ENCODE measurements around the gene RPE65. TPM values are rescaled to one million over a fixed set of nuclear protein-coding genes. Genes with fewer than 3 reads are reported as not detected.
A peak's percentile ranks its signal among the peaks of the same experiment; 100 is the strongest.

RPE65 gene
- total RNA-seq = not detected

DNA sequence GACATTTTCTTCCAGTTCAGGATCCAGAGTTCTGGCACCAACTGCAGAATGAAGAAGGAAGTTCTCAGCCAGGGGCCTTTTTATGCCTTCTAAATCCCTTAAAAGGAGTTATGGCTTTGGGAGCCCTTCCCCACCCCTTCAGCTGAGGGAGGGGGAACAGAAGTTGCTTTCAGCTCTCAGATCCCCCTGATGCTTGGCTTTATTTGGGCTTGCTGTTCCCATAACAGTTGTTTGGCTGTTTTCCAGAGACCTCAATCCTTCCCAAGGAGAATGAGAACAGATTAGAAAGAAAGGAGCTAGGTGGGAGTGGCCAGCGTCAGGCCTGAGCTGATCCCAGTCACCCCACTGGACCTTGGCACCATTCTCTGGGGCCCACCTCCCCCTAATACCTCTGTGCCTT is at the start of gene RPE65:
RPE65 (minus strand) TSS at position 54 of the 400 bp plus-strand sequence; CDS start at position 5, 49 bp downstream.
- TF ChIP-seq POLR2A (IDR thresholded peaks at IDR 0.05) (no peak), CTCF (IDR thresholded peaks at IDR 0.05) (no peak)
- Histone ChIP-seq H3K27me3 (no peaks in the 10 kb centered on the region), H3K9me3 (no peaks in the 10 kb centered on the region), H3K4me1 (no peaks in the 10 kb centered on the region), H3K4me3 (no peak within 1 kb of the TSS), H3K27ac (no peak within 1 kb of the TSS), H3K36me3 (no peaks in the 10 kb centered on the region)
- DNase-seq = no peak

DNA sequence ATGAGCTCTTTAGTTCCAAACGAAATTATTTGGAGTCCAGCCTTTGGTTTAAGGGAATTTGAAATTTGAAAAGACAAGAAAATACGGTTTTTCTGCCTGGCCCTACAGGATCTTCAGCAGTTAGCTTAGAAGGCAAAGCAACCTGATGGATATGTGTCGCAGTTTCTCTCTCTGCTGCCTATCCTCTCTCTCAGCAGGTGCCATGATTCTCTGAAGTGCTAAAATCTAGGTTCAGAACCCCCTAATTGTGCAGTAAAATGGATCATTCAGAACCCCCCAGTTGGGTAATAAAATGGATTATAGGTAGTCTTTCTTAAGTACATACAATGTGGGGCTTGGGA is 47.6 kb upstream of the RPE65 start:
- no peaks in the 10 kb centered on the region for H3K9me3 ChIP-seq
- TF ChIP-seq CTCF (IDR thresholded peaks at IDR 0.05) (no peak), POLR2A (IDR thresholded peaks at IDR 0.05) (no peak)
- no peak overlapping the region for H3K27ac ChIP-seq
- H3K4me3 ChIP-seq = peak overlapping the region; percentile 44 to 69 (median 62)
- DNase-seq = no peak
- H3K4me1 ChIP-seq = peaks cover 0 to 9% (median 2%) of the 10 kb centered on the region in 4 donors
- H3K27me3 ChIP-seq = no peaks in the 10 kb centered on the region
- no peaks in the 10 kb centered on the region for H3K36me3 ChIP-seq

- H3K4me1 ChIP-seq = peaks cover 0 to 9% (median 2%) of the 10 kb centered on the region in 4 donors
- H3K27me3 ChIP-seq = no peaks in the 10 kb centered on the region
- peak; percentile 71 to 96 (median 94) for DNase-seq
- TF ChIP-seq POLR2A (IDR thresholded peaks at IDR 0.05) (no peak), CTCF (IDR thresholded peaks at IDR 0.05) (peak in 1 of 6 experiments; percentile 8)
- no peaks in the 10 kb centered on the region for H3K36me3 ChIP-seq
- H3K27ac ChIP-seq = no peak within 1 kb of the TSS
- no peaks in the 10 kb centered on the region for H3K9me3 ChIP-seq
- peak within 1 kb of the TSS; percentile 44 to 69 (median 62) for H3K4me3 ChIP-seq
Observed at GRCh38 chr1:68496680-68497357, 47.1 kb upstream of the RPE65 start, which contains the start of gene DEPDC1. DEPDC1 (minus strand) TSS chr1:68497082; CDS start chr1:68496999, 83 bp downstream.

- no peaks in the 10 kb centered on the region for H3K36me3 ChIP-seq
- H3K4me1 ChIP-seq = peaks cover 0 to 9% (median 2%) of the 10 kb centered on the region in 4 donors
- no peaks in the 10 kb centered on the region for H3K27me3 ChIP-seq
- H3K27ac ChIP-seq = no peak overlapping the region
- H3K4me3 ChIP-seq = peak overlapping the region; percentile 44 to 69 (median 62)
- H3K9me3 ChIP-seq = no peaks in the 10 kb centered on the region
- DNase-seq = no peak
- TF ChIP-seq CTCF (IDR thresholded peaks at IDR 0.05) = no peak
- no peak for TF ChIP-seq POLR2A (IDR thresholded peaks at IDR 0.05)
Observed at GRCh38 chr1:68495968-68496679, 46.4 kb upstream of the RPE65 start.

- Histone ChIP-seq H3K4me3 (peak overlapping the region in 1 of 4 donors; percentile 69), H3K4me1 (peaks cover 0 to 9% (median 2%) of the 10 kb centered on the region in 4 donors), H3K27me3 (no peaks in the 10 kb centered on the region), H3K36me3 (no peaks in the 10 kb centered on the region), H3K27ac (no peak overlapping the region), H3K9me3 (no peaks in the 10 kb centered on the region)
- TF ChIP-seq POLR2A (IDR thresholded peaks at IDR 0.05) = no peak
- TF ChIP-seq CTCF (IDR thresholded peaks at IDR 0.05) = no peak
- no peak for DNase-seq
Observed at GRCh38 chr1:68495532-68495931, 45.8 kb upstream of the RPE65 start.
